Natural killer cell (primary cell): Measurements from ENCODE around the gene NBPF26. TPM values are rescaled to one million over a fixed set of nuclear protein-coding genes. Genes with fewer than 3 reads are reported as not detected.
"Not testable (repeated sequence)": the region's sequence is repeated elsewhere in the genome, so short reads cannot be mapped to it uniquely, and the experiment has no call there.

ENCODE experiments used
- ATAC-seq, 3 donors: fragments of 150-1000 bp in 2 of 3; fragments of 200-7000 bp in 1 of 3; cut with Tn5 transposase; 1 replicate in 1 of 3; 2 replicates in 2 of 3; pipeline ENCODE4 v1.10.0; 2021; ENCODE audit warnings: mild to moderate bottlenecking in 2 of 3, moderate library complexity in 2 of 3
- DNase-seq, 2 donors: peaks; one replicate each; pipeline versions ENCODE4 v3.0.0 to v3.0.0-alpha.2; 2013 to 2021; ENCODE audit warnings: mixed read lengths in 1 of 2
- H3K27ac ChIP-seq: one replicate; pipeline ENCODE4 v1.5.1; 2013; ENCODE audit warnings: mild to moderate bottlenecking, low read length
- H3K27me3 ChIP-seq: one replicate; pipeline ENCODE4 v1.6.1; 2013; ENCODE audit warnings: low read length; ENCODE audit not compliant: control insufficient read depth, insufficient read depth
- H3K36me3 ChIP-seq: one replicate; pipeline ENCODE4 v1.6.1; 2013; ENCODE audit warnings: low read length; ENCODE audit not compliant: control insufficient read depth, insufficient read depth
- H3K4me1 ChIP-seq: one replicate; pipeline ENCODE4 v1.6.1; 2013; ENCODE audit warnings: low read length; ENCODE audit not compliant: control insufficient read depth, insufficient read depth
- H3K4me3 ChIP-seq: one replicate; pipeline ENCODE4 v1.5.1; 2013; ENCODE audit warnings: low read length
- H3K9me3 ChIP-seq: one replicate; pipeline ENCODE4 v1.6.1; 2013; ENCODE audit warnings: low read length; ENCODE audit not compliant: control insufficient read depth, insufficient read depth
- H3K27ac Mint-ChIP-seq, 2 donors: one replicate each; pipeline ENCODE4 v1.8.0; 2022; ENCODE audit warnings: mild to moderate bottlenecking in 2 of 2, mixed read lengths in 2 of 2, moderate library complexity in 1 of 2
- H3K27me3 Mint-ChIP-seq, 2 donors: one replicate each; pipeline ENCODE4 v1.8.0; 2022; ENCODE audit warnings: low read depth in 2 of 2, mixed read lengths in 2 of 2
- H3K36me3 Mint-ChIP-seq: one replicate; pipeline ENCODE4 v1.8.0; 2022; ENCODE audit warnings: mixed read lengths
- H3K4me1 Mint-ChIP-seq, 2 donors: one replicate each; pipeline ENCODE4 v1.8.0; 2022; ENCODE audit warnings: mixed read lengths in 2 of 2
- H3K4me3 Mint-ChIP-seq: one replicate; pipeline ENCODE4 v1.8.0; 2022; ENCODE audit warnings: mild to moderate bottlenecking, moderate library complexity, mixed read lengths
- H3K9me3 Mint-ChIP-seq, 2 donors: one replicate each; pipeline ENCODE4 v1.8.0; 2022; ENCODE audit warnings: mixed read lengths in 2 of 2
- WGBS: methylation state at CpG from one replicate; pipeline ENCODE4 v1.1.7; 2013; ENCODE audit warnings: missing lambda C conversion rate; ENCODE audit not compliant: insufficient coverage; 5-methylcytosine and 5-hydroxymethylcytosine counted together
- intact Hi-C: fragments of 100-400 bp; cut with micrococcal nuclease; formaldehyde crosslinking; loops from one replicate; pipeline ENCODE4 v1.14.2; 2022
- total RNA-seq, 4 donors: library from RNA; stranded (reverse); fragments of 120-200 nt in 1 of 4; gene quantifications; one replicate each; pipeline versions ENCODE4 v1.2.3 to v1.2.4, GENCODE V29; 2013 to 2022

Gene NBPF26
- total RNA-seq, 3 donors from 2014 or later (not counting 1 experiment from before 2014, with no cell fraction given): 3.3 to 9.8 (median 6.7) TPM

GRCh38 chr1:120878206-120878605 lies 154.5 kb downstream of the NBPF26 start:
- ATAC-seq, H3K9me3 ChIP-seq, H3K36me3 Mint-ChIP-seq, H3K4me1 ChIP-seq, H3K27ac Mint-ChIP-seq, H3K4me3 ChIP-seq, H3K27me3 Mint-ChIP-seq, H3K27me3 ChIP-seq, intact Hi-C loops, H3K36me3 ChIP-seq, H3K4me1 Mint-ChIP-seq, H3K9me3 Mint-ChIP-seq, H3K27ac ChIP-seq, H3K4me3 Mint-ChIP-seq, DNase-seq: not testable (repeated sequence)

GRCh38 chr1:120880056-120880455 lies 156.3 kb downstream of the NBPF26 start:
- H3K9me3 ChIP-seq, H3K4me3 Mint-ChIP-seq, ATAC-seq, H3K36me3 Mint-ChIP-seq, H3K4me1 Mint-ChIP-seq, H3K27me3 Mint-ChIP-seq, H3K4me3 ChIP-seq, H3K36me3 ChIP-seq, H3K9me3 Mint-ChIP-seq, intact Hi-C loops, DNase-seq, H3K27ac ChIP-seq, H3K27ac Mint-ChIP-seq, H3K4me1 ChIP-seq, H3K27me3 ChIP-seq: not testable (repeated sequence)
- WGBS: no CpG with 5 or more reads among the region's 1 CpG

GRCh38 chr1:120881934-120882333 lies 158.2 kb downstream of the NBPF26 start:
- H3K36me3 Mint-ChIP-seq, H3K4me1 ChIP-seq, H3K9me3 ChIP-seq, H3K4me3 ChIP-seq, H3K4me3 Mint-ChIP-seq, H3K9me3 Mint-ChIP-seq, ATAC-seq, intact Hi-C loops, H3K4me1 Mint-ChIP-seq, H3K27ac Mint-ChIP-seq, H3K27me3 ChIP-seq, H3K27me3 Mint-ChIP-seq, H3K36me3 ChIP-seq, DNase-seq, H3K27ac ChIP-seq: not testable (repeated sequence)

Other genes starting within 250 kb of the NBPF26 start
- gene PPIAL4A, start 165.8 kb downstream of the NBPF26 start, total RNA-seq: not detected